MCF 10A (cell line): ENCODE measurements around the gene NKG7. TPM values are rescaled to one million over a fixed set of nuclear protein-coding genes. Genes with fewer than 3 reads are reported as not detected.

Experiments used
- BruUV-seq: library from RNA; stranded (reverse); fragments of 400-500 nt; replicated peaks from 2 replicates; lab custom pipeline; 2021; lab: Mats Ljungman, UMichigan
- CTCF ChIA-PET: fragments of 300-600 bp; sonication (Branson Sonifier 250); formaldehyde crosslinking; extraction: SDS; loops from one replicate; lab custom pipeline; 2021; ENCODE audit warnings: antibody characterized with exemption, inconsistent platforms; lab: Yijun Ruan, JAX
- POLR2A ChIA-PET: fragments of 300-600, 350-650 bp; sonication (Branson Sonifier 250); formaldehyde crosslinking; extraction: SDS; loops from one replicate; lab custom pipeline; 2020; ENCODE audit warnings: antibody characterized with exemption, inconsistent platforms; lab: Yijun Ruan, JAX
- DNase-seq: peaks from one replicate; pipeline ENCODE4 v3.0.0-alpha.2; 2018; ENCODE audit not compliant: unreplicated experiment
- H3K27ac Mint-ChIP-seq: one replicate; pipeline ENCODE4 v1.8.0; 2022; ENCODE audit warnings: mild to moderate bottlenecking, low read depth, mixed read lengths; ENCODE audit not compliant: unreplicated experiment
- H3K27me3 Mint-ChIP-seq: one replicate; pipeline ENCODE4 v1.8.0; 2022; ENCODE audit warnings: mixed read lengths; ENCODE audit not compliant: insufficient read depth, unreplicated experiment
- H3K36me3 Mint-ChIP-seq: one replicate; pipeline ENCODE4 v1.8.0; 2022; ENCODE audit warnings: mild to moderate bottlenecking, moderate library complexity, mixed read lengths; ENCODE audit not compliant: insufficient read depth, unreplicated experiment
- H3K4me1 Mint-ChIP-seq: one replicate; pipeline ENCODE4 v1.8.0; 2022; ENCODE audit warnings: mixed read lengths; ENCODE audit not compliant: insufficient read depth, unreplicated experiment
- H3K4me3 Mint-ChIP-seq: one replicate; pipeline ENCODE4 v1.8.0; 2022; ENCODE audit warnings: mild to moderate bottlenecking, moderate library complexity, mixed read lengths; ENCODE audit not compliant: unreplicated experiment
- H3K9me3 Mint-ChIP-seq: one replicate; pipeline ENCODE4 v1.8.0; 2022; ENCODE audit warnings: mixed read lengths; ENCODE audit not compliant: unreplicated experiment
- CTCF ChIP-seq: fragments of 200-600 bp; IDR thresholded peaks from one replicate; pipeline ENCODE4 v1.8.0; 2022; ENCODE audit warnings: antibody characterized with exemption, mild to moderate bottlenecking; ENCODE audit not compliant: unreplicated experiment
- intact Hi-C: fragments of 100-400 bp; cut with micrococcal nuclease; formaldehyde crosslinking; loops from 2 replicates; pipeline ENCODE4 v1.14.1; 2022
- total RNA-seq: library from RNA; stranded (reverse); gene quantifications from 2 replicates; pipeline ENCODE4 v1.2.3, GENCODE V29; 2022

Gene NKG7
- total RNA-seq, 1 experiment from 2014 or later = not detected

GRCh38 chr19:51323481-51324166 is 48.8 kb downstream of the NKG7 start:
- peaks cover 8% of the 10 kb centered on the region for H3K36me3 Mint-ChIP-seq
- H3K9me3 Mint-ChIP-seq = peaks cover 39% of the 10 kb centered on the region
- POLR2A ChIA-PET = no interaction called here
- no peak overlapping the region for H3K27ac Mint-ChIP-seq
- BruUV-seq = no TSS peak
- CTCF ChIA-PET = no interaction called here
- no peak for DNase-seq
- no peak for TF ChIP-seq CTCF
- H3K4me1 Mint-ChIP-seq = no peaks in the 10 kb centered on the region
- intact Hi-C loops = no loop called here
- no peaks in the 10 kb centered on the region for H3K27me3 Mint-ChIP-seq
- H3K4me3 Mint-ChIP-seq = no peak overlapping the region

- no peak overlapping the region for H3K4me3 Mint-ChIP-seq
- no peak for TF ChIP-seq CTCF
- H3K27ac Mint-ChIP-seq = no peak overlapping the region
- no TSS peak for BruUV-seq
- no peak for DNase-seq
- no peaks in the 10 kb centered on the region for H3K27me3 Mint-ChIP-seq
- intact Hi-C loops = no loop called here
- POLR2A ChIA-PET = no interaction called here
- no peaks in the 10 kb centered on the region for H3K4me1 Mint-ChIP-seq
- peaks cover 8% of the 10 kb centered on the region for H3K36me3 Mint-ChIP-seq
- peaks cover 39% of the 10 kb centered on the region for H3K9me3 Mint-ChIP-seq
- CTCF ChIA-PET = no interaction called here
These were observed 50.7 kb downstream of the NKG7 start for GRCh38 chr19:51321799-51322198.

Other genes starting within 250 kb of the NKG7 start
- gene SIGLEC9, start 247.7 kb downstream of the NKG7 start, total RNA-seq = not detected in 2 replicates
- gene SIGLEC7, start 230.4 kb downstream of the NKG7 start, total RNA-seq = not detected in 2 replicates
- gene CD33, start 147.6 kb downstream of the NKG7 start, total RNA-seq = 0.33 TPM in 1 of 2 replicates, not detected in the other
- not detected in 2 replicates for gene SIGLECL1, start 121.6 kb downstream of the NKG7 start, total RNA-seq
- not detected in 2 replicates for gene IGLON5, start 61.0 kb downstream of the NKG7 start, total RNA-seq
- 0.58 and 0.74 TPM in 2 replicates for gene VSIG10L, start 30.5 kb downstream of the NKG7 start, total RNA-seq
- 109 and 114 TPM in 2 replicates for gene ETFB, start 6.3 kb downstream of the NKG7 start, total RNA-seq
- gene CLDND2, start 3.7 kb downstream of the NKG7 start, total RNA-seq = 0.79 TPM in 1 of 2 replicates, not detected in the other
- gene LIM2, start 15.3 kb upstream of the NKG7 start, total RNA-seq = not detected in 2 replicates
- gene C19orf84, start 17.9 kb upstream of the NKG7 start, total RNA-seq = not detected in 2 replicates
- gene SIGLEC10, start 45.0 kb upstream of the NKG7 start, total RNA-seq = not detected in 2 replicates
- not detected in 2 replicates for gene SIGLEC8, start 85.8 kb upstream of the NKG7 start, total RNA-seq
- not detected in 2 replicates for gene CEACAM18, start 105.9 kb upstream of the NKG7 start, total RNA-seq
- gene SIGLEC12, start 129.1 kb upstream of the NKG7 start, total RNA-seq = not detected in 2 replicates
- not detected in 2 replicates for gene SIGLEC6, start 159.0 kb upstream of the NKG7 start, total RNA-seq
- 6.9 and 9.3 TPM in 2 replicates for gene ZNF175, start 198.6 kb upstream of the NKG7 start, total RNA-seq